Uterus (tissue), 2 donors: ENCODE data around the gene SLC39A10.

ENCODE experiments used
- CTCF ChIP-seq, 4 experiments: fragments of 200-600 bp in 2 of 4; fragments of 450-650 bp in 2 of 4; sonication (generic) in 2 of 4; IDR thresholded peaks; one replicate each; pipeline ENCODE4 v1.5.1; 2016 to 2019; ENCODE audit warnings: antibody characterized with exemption in 4 of 4, mild to moderate bottlenecking in 2 of 4, moderate library complexity in 1 of 4
- POLR2A ChIP-seq, 2 donors: fragments of 450-650 bp; IDR thresholded peaks; one replicate each; pipeline ENCODE4 v1.6.1; 2016; ENCODE audit warnings: antibody characterized with exemption in 2 of 2, mild to moderate bottlenecking in 1 of 2, moderate library complexity in 1 of 2

- TF ChIP-seq CTCF (IDR thresholded peaks at IDR 0.05): no peak
- TF ChIP-seq POLR2A (IDR thresholded peaks at IDR 0.05): no peak
Measured at GRCh38 chr2:195647302-195647701, 9.7 kb upstream of the SLC39A10 start.
